Chondrocyte (in vitro differentiated cells): ENCODE data around the gene DGCR2. TPM values are rescaled to one million over a fixed set of nuclear protein-coding genes. Genes with fewer than 3 reads are reported as not detected.

Experiments used
- DNase-seq: peaks from one replicate; pipeline ENCODE4 v3.0.0; 2021; ENCODE audit warnings: mixed read lengths, low spot score
- H3K27ac Mint-ChIP-seq: one replicate; pipeline ENCODE4 v1.8.0; 2021; ENCODE audit warnings: mild to moderate bottlenecking, moderate library complexity, mixed read lengths; ENCODE audit not compliant: unreplicated experiment
- H3K27me3 Mint-ChIP-seq: 2 replicates; pipeline ENCODE4 v1.8.0; 2021; ENCODE audit warnings: low read depth, mixed read lengths
- H3K36me3 Mint-ChIP-seq: 2 replicates; pipeline ENCODE4 v1.8.0; 2021; ENCODE audit warnings: low read depth, mixed read lengths
- H3K4me1 Mint-ChIP-seq: 2 replicates; pipeline ENCODE4 v1.8.0; 2021; ENCODE audit warnings: low read depth, mild to moderate bottlenecking, mixed read lengths
- H3K4me3 Mint-ChIP-seq: one replicate; pipeline ENCODE4 v1.8.0; 2021; ENCODE audit warnings: mild to moderate bottlenecking, moderate library complexity, mixed read lengths; ENCODE audit not compliant: unreplicated experiment
- H3K9me3 Mint-ChIP-seq: 2 replicates; pipeline ENCODE4 v1.8.0; 2021; ENCODE audit warnings: low read depth, mixed read lengths
- total RNA-seq: library from RNA; stranded (reverse); gene quantifications from 3 replicates; pipeline ENCODE4 v1.2.1, GENCODE V29; 2021
- TF ChIP-seq, protein P1 (sequence below): fragments of 200-600 bp; sonication (generic); IDR thresholded peaks from 2 replicates; pipeline ENCODE4 v1.5.0; 2021; ENCODE audit warnings: antibody characterized with exemption, mild to moderate bottlenecking, moderate library complexity

DGCR2 gene
- total RNA-seq, 1 donor from 2014 or later, result 45.8 TPM

DNA sequence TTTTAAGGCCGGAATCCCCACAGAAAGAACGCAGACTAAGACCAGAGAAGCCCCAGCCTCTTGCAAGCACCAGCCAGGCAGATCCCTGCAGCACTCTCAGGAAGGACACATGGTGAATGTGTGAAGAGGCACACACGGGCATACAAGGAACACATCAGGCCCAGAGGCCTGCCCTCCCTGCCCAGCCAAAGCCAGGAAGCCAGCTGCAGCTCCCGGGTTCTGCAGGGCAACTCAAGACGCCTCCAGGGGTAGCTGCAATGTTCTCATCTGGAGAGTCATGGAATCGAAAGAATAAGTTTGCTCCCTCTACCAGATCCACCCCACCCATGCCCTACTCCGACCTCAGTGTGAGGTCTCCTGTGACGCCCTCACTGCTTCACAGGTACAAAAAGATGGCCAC lies 2.3 kb downstream of the DGCR2 start:
- H3K36me3 Mint-ChIP-seq, result no peaks in the 10 kb centered on the region
- no peak for DNase-seq
- H3K27me3 Mint-ChIP-seq, result no peaks in the 10 kb centered on the region
- H3K4me1 Mint-ChIP-seq, result peaks cover 36% of the 10 kb centered on the region
- H3K9me3 Mint-ChIP-seq, result no peaks in the 10 kb centered on the region
- TF ChIP-seq, protein P1, sequence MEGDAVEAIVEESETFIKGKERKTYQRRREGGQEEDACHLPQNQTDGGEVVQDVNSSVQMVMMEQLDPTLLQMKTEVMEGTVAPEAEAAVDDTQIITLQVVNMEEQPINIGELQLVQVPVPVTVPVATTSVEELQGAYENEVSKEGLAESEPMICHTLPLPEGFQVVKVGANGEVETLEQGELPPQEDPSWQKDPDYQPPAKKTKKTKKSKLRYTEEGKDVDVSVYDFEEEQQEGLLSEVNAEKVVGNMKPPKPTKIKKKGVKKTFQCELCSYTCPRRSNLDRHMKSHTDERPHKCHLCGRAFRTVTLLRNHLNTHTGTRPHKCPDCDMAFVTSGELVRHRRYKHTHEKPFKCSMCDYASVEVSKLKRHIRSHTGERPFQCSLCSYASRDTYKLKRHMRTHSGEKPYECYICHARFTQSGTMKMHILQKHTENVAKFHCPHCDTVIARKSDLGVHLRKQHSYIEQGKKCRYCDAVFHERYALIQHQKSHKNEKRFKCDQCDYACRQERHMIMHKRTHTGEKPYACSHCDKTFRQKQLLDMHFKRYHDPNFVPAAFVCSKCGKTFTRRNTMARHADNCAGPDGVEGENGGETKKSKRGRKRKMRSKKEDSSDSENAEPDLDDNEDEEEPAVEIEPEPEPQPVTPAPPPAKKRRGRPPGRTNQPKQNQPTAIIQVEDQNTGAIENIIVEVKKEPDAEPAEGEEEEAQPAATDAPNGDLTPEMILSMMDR, result no peak
- H3K27ac Mint-ChIP-seq, result no peak overlapping the region
- H3K4me3 Mint-ChIP-seq, result no peak overlapping the region

DNA sequence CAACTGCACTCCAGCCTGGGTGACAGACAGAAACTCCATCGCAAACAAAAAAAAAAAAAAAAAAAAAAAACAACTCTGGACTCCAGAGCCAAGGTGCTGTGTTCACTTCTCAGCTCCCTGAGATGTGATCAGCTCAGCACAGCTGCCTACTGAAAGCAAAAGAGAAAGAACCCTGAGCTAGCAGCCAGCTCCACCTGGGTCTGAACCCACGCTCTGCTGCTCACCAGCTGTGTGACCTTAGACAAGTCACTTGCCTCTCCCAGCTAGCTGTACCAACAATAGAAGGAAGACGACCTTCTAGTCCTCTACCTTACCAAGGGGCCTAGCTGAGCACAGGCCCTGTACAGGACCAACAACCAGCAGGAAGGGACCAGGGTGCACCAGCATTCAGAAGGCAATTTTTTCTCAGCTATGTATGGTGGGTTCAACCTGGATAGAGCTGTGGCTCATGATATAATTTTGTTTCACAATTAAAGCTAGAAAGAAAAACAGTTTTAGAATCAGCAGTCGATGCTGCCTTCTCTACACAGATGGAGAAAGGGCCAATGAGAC lies 3.8 kb downstream of the DGCR2 start:
- Mint-ChIP-seq H3K4me1 (peaks cover 36% of the 10 kb centered on the region), H3K36me3 (no peaks in the 10 kb centered on the region), H3K9me3 (no peaks in the 10 kb centered on the region), H3K27me3 (no peaks in the 10 kb centered on the region), H3K4me3 (no peak overlapping the region), H3K27ac (no peak overlapping the region)
- DNase-seq, result peak; percentile 22
- TF ChIP-seq, protein P1, result no peak

DNA sequence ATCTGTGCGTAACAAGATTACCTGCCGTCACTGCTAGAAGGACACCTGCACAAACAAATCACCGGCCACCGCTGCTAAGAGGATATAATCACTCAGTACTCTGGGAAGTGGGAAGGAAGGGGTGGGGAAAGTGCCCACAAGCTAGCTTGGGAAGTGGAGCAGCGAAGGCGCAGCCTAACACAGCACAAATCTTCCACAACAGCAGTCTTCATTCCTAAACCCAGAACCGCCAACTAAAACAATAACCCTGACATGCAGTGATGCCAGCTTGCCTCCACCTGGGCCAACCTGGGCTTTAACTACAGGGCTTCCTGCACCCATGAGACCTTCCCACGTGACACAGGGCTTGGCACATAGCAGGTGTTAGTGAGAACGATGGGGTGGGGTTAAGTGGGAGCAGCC lies 5.1 kb downstream of the DGCR2 start:
- H3K4me3 Mint-ChIP-seq, result no peak overlapping the region
- H3K9me3 Mint-ChIP-seq, result no peaks in the 10 kb centered on the region
- H3K27ac Mint-ChIP-seq, result no peak overlapping the region
- no peaks in the 10 kb centered on the region for H3K36me3 Mint-ChIP-seq
- TF ChIP-seq, protein P1, result no peak
- no peak for DNase-seq
- no peaks in the 10 kb centered on the region for H3K27me3 Mint-ChIP-seq
- peaks cover 27% of the 10 kb centered on the region for H3K4me1 Mint-ChIP-seq

DNA sequence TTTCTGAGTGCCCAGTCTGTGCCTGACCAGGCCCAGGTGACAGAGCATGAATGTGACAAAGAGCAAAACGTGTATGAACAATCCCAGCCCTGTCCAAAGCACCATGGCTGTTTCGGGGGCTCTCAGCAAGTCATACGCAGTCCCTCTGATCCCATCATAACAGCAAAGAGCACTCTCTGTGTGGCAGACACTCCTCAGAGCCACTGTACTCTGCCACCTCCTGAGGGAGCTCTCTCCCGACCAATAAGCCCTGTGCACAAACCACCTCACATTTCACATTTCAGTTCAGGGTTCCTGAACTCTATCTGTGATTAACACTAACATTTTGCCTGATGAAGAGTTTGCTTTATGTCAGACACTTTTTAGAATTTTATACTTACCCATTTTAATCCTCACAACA lies 6.6 kb downstream of the DGCR2 start:
- peaks cover 17% of the 10 kb centered on the region for H3K4me1 Mint-ChIP-seq
- TF ChIP-seq, protein P1, result no peak
- no peak for DNase-seq
- no peak overlapping the region for H3K4me3 Mint-ChIP-seq
- no peak overlapping the region for H3K27ac Mint-ChIP-seq
- H3K9me3 Mint-ChIP-seq, result no peaks in the 10 kb centered on the region
- no peaks in the 10 kb centered on the region for H3K27me3 Mint-ChIP-seq
- H3K36me3 Mint-ChIP-seq, result no peaks in the 10 kb centered on the region

DNA sequence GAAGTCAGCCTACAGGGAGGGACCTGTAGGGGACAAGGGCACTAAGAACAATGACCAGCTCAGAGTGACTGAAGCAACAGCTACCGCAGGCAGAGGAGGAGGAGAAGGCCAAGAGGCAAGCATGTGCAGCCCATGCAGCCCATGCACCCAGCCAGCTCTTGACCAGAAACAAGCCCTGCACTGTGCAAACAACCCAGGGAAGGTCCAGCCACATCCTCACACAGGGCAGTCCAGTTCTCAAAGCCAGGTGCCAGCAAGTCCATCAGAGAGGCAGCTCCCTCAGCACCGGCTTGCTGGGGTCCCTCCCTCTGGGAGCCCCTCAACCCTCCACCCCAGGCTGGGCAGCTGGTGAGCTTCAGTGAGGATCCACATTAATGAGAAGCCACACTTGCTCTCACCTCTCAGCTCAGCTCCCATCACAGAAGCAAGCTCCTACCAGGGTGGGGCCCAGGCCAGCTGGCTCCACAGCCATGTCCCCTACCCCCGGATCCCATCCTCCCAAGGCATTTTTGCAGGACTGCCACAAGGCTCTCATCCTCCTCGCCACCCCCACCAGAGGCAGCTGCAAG lies 7.1 kb downstream of the DGCR2 start:
- TF ChIP-seq, protein P1, result no peak
- Mint-ChIP-seq H3K4me3 (no peak overlapping the region), H3K9me3 (no peaks in the 10 kb centered on the region), H3K27me3 (no peaks in the 10 kb centered on the region), H3K4me1 (peaks cover 14% of the 10 kb centered on the region), H3K27ac (no peak overlapping the region), H3K36me3 (no peaks in the 10 kb centered on the region)
- peak; percentile 66 for DNase-seq
